Liver (tissue), 3 donors: ENCODE results near the gene B9D2.

Experiments used
- CTCF ChIP-seq: fragments of 150-350 bp; IDR thresholded peaks from 2 replicates; pipeline ENCODE4 v1.5.1; 2017; ENCODE audit warnings: improper control_type of control experiment, low read depth, low read length; ENCODE audit not compliant: missing input control
- HNF4G ChIP-seq: IDR thresholded peaks from 2 replicates; pipeline ENCODE4 v1.6.1; 2016; ENCODE audit warnings: antibody characterized with exemption
- JUND ChIP-seq, 2 donors: IDR thresholded peaks; 2 replicates each; pipeline ENCODE4 v1.6.1; 2016; ENCODE audit warnings: antibody characterized with exemption in 2 of 2
- MAX ChIP-seq: IDR thresholded peaks from 2 replicates; pipeline ENCODE4 v1.6.1; 2016; ENCODE audit warnings: antibody characterized with exemption
- RAD21 ChIP-seq, 2 donors: IDR thresholded peaks; 2 replicates each; pipeline ENCODE4 v1.6.1; 2016; ENCODE audit warnings: antibody characterized with exemption in 2 of 2, mild to moderate bottlenecking in 2 of 2
- REST ChIP-seq: IDR thresholded peaks from 2 replicates; pipeline ENCODE4 v1.6.1; 2016; ENCODE audit warnings: antibody characterized with exemption, mild to moderate bottlenecking
- RXRA ChIP-seq, 2 donors: IDR thresholded peaks; 2 replicates each; pipeline ENCODE4 v1.6.1; 2017 to 2018; ENCODE audit warnings: antibody characterized with exemption in 2 of 2, mild to moderate bottlenecking in 1 of 2
- SP1 ChIP-seq: IDR thresholded peaks from 2 replicates; pipeline ENCODE4 v1.6.1; 2018; ENCODE audit warnings: antibody characterized with exemption, mild to moderate bottlenecking
- TAF1 ChIP-seq: conservative IDR thresholded peaks from 2 replicates; pipeline ENCODE4 v1.6.1; 2016; ENCODE audit warnings: antibody characterized with exemption, mild to moderate bottlenecking
- ZBTB33 ChIP-seq: IDR thresholded peaks from 2 replicates; pipeline ENCODE4 v1.6.1; 2016; ENCODE audit warnings: antibody characterized with exemption
- donor health status: healthy.
- donor health status: healthy.

GRCh38 chr19:41325640-41325946 lies 38.4 kb downstream of the B9D2 start:
- TF ChIP-seq CTCF (no peak), MAX (no peak), REST (no peak), TAF1 (no peak), ZBTB33 (no peak), SP1 (no peak), RXRA (IDR thresholded peaks at IDR 0.05) (no peak), RAD21 (IDR thresholded peaks at IDR 0.05) (no peak), HNF4G (no peak), JUND (IDR thresholded peaks at IDR 0.05) (no peak)
